ENCODE results near the gene SOX5.

- TF ChIP-seq CTCF (IDR thresholded peaks at IDR 0.05): no peak
- TF ChIP-seq EZH2 (IDR thresholded peaks at IDR 0.05; ENCODE audit: borderline replicate concordance, insufficient read depth, low read depth, low read length, poor library complexity, severe bottlenecking): no peak
Measured at GRCh38 chr12:23634344-23634743, 315.1 kb downstream of the SOX5 start.

Measured in B cell (primary cell).